ENCODE data around the gene CENPF. TPM values are rescaled to one million over a fixed set of nuclear protein-coding genes. Genes with fewer than 3 reads are reported as not detected.

CENPF gene
- total RNA-seq, 4 donors from 2014 or later, result 0.88 to 4.1 (median 2.4) TPM

DNA sequence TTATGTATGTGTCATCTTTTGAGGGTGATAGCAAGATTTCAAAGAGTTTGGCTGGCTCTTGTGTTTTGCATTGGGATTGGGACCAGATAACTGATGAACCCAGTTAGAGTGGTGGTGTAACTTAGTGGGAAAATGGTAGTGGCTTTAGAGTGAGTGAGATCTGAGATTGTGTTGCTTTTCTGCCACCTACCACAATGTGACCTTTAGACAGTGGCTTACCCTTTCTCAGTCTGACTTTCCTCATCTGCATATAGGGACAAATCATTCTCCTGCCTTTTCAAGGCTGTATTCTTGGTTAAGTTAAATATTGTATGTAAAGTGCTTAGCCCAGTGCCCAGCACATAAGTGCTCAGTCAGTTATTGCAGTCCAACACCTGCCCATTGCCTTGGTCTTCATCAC, 31.3 kb downstream of the CENPF start:
- TF ChIP-seq, protein P1, sequence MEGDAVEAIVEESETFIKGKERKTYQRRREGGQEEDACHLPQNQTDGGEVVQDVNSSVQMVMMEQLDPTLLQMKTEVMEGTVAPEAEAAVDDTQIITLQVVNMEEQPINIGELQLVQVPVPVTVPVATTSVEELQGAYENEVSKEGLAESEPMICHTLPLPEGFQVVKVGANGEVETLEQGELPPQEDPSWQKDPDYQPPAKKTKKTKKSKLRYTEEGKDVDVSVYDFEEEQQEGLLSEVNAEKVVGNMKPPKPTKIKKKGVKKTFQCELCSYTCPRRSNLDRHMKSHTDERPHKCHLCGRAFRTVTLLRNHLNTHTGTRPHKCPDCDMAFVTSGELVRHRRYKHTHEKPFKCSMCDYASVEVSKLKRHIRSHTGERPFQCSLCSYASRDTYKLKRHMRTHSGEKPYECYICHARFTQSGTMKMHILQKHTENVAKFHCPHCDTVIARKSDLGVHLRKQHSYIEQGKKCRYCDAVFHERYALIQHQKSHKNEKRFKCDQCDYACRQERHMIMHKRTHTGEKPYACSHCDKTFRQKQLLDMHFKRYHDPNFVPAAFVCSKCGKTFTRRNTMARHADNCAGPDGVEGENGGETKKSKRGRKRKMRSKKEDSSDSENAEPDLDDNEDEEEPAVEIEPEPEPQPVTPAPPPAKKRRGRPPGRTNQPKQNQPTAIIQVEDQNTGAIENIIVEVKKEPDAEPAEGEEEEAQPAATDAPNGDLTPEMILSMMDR (IDR thresholded peaks at IDR 0.05), result no peak
- no peak for DNase-seq (ENCODE audit: low spot score)
- ATAC-seq (ENCODE audit: low FRiP score), result no peak

DNA sequence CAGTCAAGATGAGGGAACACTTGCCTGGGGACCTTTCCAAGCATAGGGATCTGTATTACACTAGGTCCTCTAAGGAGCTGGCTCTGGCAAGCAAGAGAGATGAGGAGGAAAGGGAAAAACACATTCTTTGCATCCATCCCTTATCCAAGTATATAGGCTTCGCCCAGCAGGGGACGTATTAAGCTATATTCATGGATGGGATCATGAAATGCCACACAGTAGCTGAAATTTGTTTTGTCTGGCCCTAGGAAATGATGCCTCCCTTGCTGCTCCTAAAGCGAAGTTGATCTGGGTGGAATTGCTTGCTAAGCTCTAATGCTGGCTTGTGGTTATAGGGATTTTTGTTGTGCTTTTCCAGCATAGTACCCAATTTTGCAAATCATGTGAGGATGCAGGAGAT, 32.1 kb downstream of the CENPF start:
- DNase-seq (ENCODE audit: low spot score) (no peak), ATAC-seq (ENCODE audit: low FRiP score) (no peak)
- TF ChIP-seq, protein P1 (IDR thresholded peaks at IDR 0.05), result no peak

DNA sequence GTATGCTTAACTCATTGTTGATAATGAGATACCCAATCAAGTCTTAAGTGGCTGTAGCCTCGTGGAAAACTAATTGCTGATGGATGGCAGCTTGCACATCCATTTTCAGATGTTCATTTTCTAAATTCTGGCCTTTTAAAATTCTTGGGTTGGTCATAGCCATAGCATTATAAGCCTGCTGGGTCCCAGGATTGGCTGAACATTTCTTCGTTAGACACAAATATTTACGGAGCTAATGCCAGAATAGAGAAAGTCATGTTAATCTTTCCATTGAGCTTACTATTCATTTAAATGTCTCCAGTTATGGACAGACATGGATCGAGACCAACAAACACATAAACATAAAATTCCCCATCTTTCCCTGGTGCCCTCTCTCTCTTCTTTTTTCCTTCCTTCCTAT, 32.5 kb downstream of the CENPF start:
- ATAC-seq (ENCODE audit: low FRiP score), result no peak
- DNase-seq (ENCODE audit: low spot score), result no peak
- TF ChIP-seq, protein P1 (IDR thresholded peaks at IDR 0.05), result no peak

DNA sequence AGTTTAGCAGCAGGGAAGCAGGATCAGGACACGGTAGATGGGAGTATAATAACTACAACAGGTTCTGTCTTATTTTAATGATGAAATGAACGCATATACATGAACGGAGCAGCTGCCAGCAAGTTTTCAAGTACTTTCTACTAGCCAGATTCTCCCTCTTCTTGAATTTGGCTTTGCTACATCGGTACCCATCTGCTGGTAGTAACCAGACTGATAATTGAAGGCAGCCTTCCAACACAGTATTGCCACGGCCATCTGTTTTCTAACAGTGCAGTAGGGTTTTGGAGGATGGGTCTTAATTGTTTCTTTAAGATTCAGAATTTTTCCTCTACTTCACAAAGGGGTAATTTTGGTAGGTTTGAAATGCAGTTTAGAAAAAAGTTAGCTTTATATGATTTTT, 33.4 kb downstream of the CENPF start:
- TF ChIP-seq, protein P1 (IDR thresholded peaks at IDR 0.05), result no peak
- DNase-seq (ENCODE audit: low spot score), result no peak
- no peak for ATAC-seq (ENCODE audit: low FRiP score)

DNA sequence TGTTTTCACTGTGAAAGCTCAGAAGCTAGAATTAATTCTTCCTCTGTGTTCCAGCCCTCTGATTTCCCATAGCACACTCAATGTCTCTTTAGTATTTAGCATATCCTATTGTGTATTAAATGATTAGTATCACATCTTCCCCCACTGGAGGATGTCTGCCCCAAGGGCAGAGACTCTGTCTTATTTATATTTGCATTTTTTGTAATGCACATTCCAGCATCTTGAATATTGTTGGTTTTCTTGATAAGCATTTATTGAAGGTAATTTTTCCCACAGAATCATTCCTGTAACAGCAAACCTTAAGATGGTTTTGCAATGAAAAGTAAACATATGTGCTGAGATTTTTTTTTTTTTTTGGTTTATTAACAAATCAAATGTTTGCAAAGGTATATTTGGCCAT, 34.1 kb downstream of the CENPF start:
- TF ChIP-seq, protein P1 (IDR thresholded peaks at IDR 0.05), result no peak
- DNase-seq (ENCODE audit: low spot score), result no peak
- ATAC-seq (ENCODE audit: low FRiP score), result no peak

DNA sequence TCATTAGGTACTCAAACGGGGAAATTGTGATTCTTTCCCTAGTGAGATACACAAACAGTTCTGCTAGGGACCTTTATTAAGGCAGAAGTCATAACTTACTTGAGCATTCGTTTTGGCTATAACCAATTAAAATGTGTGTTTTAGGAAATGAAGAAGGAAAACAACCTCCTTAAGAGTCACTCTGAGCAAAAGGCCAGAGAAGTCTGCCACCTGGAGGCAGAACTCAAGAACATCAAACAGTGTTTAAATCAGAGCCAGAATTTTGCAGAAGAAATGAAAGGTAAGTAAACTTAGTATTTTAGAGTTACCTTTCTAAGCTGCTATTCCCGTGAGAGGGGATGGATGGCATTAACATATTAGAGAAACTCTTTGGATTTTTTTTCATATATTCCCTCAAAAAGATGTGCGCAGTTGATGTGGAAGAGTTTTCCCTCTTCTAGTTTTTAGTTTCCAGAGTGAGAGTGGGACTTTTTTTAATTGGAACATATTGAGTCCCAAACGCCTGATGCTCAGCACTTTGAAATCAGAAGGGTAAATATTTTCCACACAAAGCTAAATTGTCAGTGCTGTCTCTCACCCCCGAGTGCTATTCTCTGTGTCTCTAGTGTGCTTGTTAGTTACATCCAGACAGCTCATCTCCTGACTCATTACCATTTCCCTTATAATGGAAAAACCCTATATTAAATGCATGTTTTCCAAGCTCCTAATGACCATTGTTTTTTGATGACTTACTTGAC, 34.9 kb downstream of the CENPF start:
- ATAC-seq (ENCODE audit: low FRiP score), result no peak
- TF ChIP-seq, protein P1 (IDR thresholded peaks at IDR 0.05), result no peak

DNA sequence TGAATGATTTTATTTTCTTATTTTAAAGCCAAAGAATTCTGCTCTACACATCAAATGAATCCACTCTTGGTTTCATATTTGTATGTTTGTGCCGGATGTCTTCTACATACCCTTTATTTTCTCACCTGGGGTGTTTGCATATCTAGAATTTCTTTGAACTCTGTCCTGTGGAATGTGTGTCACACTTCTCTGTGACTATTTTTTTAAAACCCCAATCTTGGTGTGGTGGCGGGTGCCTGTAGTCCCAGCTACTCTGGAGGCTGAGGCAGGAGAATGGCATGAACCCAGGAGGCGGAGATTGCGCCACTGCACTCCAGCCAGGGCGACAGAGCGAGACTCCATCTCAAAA, 35.4 kb downstream of the CENPF start:
- no peak for ATAC-seq (ENCODE audit: low FRiP score)
- TF ChIP-seq, protein P1 (IDR thresholded peaks at IDR 0.05), result no peak
- no peak for DNase-seq (ENCODE audit: low spot score)

More for the DNA sequence above, 34.9 kb downstream of the CENPF start:
- no peak for DNase-seq (ENCODE audit: low spot score)

Data from omental fat pad (tissue), 4 donors.